HK-2 (cell line): Measurements from ENCODE around the gene ASIP.
"Not testable (repeated sequence)": the region's sequence is repeated elsewhere in the genome, so short reads cannot be mapped to it uniquely, and the experiment has no call there.

Experiments
- DNase-seq: peaks from one replicate; pipeline ENCODE4 v3.0.0-alpha.2; 2018; ENCODE audit not compliant: unreplicated experiment

Gene ASIP

GRCh38 chr20:34285450-34285849, 44.2 kb downstream of the ASIP start:
- no peak for DNase-seq

GRCh38 chr20:34287500-34287899, 46.3 kb downstream of the ASIP start:
- not testable (repeated sequence) for DNase-seq

DNA sequence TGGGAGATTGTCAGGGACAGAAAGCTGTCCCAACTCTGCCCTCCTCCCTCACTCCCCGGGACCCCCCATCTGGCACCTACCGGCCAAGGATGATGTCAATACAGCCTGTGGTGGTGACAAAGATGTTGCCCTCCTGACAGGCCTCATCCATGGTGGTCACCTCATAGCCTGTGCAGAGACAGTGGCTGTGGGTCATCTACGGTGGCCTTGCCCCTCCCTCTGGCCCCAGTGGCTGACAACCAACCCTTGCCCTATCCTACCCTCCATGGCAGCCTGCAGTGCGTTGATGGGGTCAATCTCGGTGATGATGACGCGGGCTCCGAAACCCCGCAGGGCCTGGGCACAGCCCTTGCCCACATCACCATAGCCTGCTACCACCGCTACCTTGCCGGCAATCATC, 49.2 kb downstream of the ASIP start:
- no peak for DNase-seq

- DNase-seq, result no peak
These were observed 51.3 kb downstream of the ASIP start for GRCh38 chr20:34292496-34292895.

GRCh38 chr20:34293119-34293518, 51.9 kb downstream of the ASIP start:
- no peak for DNase-seq

DNA sequence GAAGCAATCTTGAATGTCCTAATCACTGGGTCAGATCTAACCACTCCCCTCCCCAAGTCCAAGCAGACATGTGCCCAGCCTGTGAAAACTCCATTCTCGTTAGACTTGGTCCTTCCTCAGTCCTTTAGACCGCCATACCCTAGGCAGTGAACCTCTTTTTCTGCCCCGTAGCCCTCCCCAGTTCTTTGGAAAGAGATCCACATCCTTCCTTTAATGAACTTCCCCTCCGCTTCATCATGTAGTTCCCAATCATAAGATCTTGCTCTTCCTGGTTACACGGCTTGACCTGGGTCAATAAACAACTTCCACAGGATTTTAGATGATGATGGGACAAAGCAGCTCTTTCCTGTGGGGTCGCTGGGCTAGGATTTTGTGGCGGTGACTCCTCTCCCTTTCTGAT, 52.4 kb downstream of the ASIP start:
- DNase-seq, result no peak

DNA sequence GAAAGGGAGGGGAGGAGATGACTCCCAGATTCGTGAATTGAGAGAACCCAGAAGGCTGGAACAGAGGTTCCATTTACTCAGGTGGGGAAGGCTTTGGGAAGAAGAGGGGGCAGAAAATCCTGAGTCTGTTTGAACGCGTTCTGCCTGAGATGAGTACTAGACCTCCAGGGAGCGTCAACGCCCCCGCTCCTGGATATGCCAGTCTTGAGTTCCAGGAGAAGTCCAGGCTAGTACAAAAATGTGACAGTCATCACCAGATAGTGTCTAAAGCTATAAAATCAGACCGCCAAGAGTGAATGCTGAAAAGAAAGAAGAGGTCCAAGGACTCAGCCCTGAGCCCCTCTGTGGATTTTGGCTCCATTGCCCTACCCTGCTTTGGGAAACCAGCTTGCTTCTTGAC, 53.3 kb downstream of the ASIP start:
- no peak for DNase-seq

DNA sequence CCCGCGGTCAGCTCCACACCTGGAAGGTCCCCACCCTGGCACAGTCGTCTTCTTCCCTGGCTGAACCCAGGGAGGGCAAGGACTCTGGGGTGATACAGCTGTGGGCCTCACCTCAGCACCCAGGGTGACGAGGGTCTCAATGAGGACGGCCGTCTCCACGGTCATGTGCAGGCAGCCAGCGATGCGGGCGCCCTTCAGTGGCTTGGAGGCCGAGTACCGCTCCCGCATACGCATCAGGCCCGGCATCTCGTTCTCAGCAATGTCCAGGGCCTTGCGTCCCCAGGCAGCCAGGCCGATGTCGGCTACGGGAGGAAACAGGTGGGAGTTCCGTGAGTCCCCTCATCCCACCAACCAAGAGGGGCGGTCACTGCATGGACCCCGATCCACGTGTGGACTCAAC, 54.1 kb downstream of the ASIP start:
- DNase-seq, result no peak

DNA sequence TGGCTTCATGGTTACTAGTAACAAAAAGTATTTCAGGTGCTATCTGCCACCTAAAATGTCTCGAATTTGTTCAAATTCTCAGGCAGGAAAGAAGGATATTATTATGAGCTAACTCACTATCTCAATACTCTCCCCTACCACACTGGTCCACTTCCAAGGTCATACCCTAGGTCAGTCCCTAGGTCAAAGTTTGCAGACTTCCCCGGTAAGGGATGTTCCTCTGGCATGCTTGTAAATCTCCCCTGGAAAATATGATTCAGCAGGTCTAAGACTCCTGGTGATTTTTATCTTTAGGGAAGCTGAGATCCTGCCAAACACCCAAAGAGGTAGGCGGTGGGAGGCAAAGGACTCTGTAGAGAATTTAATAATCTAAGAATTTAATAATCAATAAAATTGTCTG, 55.2 kb downstream of the ASIP start:
- no peak for DNase-seq

DNA sequence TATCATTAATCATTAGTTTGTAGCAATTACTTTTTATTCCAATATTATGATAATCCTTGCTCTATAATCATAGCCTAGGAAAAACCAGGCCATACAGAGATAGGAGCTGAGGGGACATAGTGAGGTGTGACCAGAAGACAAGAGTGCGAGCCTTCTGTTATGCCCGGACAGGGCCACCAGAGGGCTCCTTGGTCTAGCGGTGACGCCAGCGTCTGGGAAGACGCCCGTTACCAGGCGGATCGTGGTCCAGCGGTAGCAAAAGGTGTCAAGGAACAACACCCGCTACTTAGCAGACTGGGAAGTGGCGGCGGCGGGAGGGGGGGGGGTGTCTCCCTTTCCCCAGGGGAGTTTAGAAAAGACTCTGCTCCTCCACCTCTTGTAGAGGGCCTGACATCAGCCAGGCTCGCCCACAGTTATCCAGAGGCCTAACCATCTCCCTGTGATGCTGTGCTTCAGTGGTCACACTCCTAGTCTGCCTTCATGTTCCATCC, 57.1 kb downstream of the ASIP start:
- not testable (repeated sequence) for DNase-seq

DNA sequence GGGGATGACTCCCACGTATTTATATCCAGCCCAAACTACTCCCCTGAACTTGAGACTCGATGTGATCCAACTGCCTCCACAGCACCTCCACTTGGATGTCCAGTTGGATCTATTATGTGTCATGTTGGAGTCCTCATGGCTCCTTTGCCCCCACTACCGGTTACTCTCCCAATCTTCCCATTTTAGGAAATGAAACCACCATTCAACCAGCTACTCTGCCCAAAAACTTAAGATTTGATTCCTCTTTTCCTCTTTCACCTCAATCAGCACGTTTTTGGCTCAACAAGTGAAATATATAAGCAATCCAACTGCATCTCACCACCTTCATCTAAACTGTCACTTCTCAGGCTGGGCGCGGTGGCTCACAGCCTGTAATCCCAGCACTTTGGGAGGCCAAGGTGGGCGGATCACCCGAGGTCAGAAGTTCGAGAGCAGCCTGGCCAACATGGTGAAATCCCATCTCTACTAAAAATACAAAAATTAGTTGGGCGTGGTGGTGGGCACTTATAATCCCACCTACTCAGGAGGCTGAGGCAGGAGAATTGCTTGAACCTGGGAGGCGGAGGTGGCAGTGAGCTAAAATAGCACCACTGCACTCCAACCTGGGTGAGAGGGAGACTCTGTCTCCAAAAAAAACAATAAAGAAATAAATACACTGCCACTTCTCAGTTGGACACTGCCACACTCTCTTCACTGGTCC, 58.5 kb downstream of the ASIP start:
- DNase-seq, result no peak

DNA sequence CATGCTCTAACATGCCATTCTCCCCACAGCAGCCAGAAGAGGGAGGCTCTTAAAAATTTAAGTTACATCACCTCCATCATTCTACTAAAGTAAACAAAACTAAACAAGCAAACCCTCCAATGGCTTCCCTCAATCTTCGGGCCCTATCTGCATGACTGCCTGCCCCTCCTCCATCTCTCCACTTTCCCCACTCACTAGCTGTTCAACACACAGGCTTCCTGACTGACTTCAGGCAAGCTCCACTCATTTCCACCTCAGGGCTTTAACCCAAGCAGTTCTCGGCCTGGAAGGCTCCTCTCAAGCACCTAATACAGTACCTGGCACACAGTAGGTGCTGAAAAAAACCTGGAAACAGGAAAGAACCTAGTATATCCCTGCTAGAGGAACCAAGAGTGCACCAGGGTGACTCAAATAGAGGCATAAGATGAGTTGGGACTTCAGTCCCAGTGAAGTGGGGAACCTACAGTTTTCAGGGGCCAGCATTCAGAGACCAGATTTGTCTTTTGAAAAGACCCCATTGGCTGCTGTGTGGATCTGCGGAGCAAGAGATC, 59.1 kb downstream of the ASIP start:
- no peak for DNase-seq

GRCh38 chr20:34300809-34301586, 59.8 kb downstream of the ASIP start:
- DNase-seq, result no peak

GRCh38 chr20:34301587-34302311, 60.5 kb downstream of the ASIP start:
- DNase-seq, result no peak

- no peak for DNase-seq
These were observed 61.1 kb downstream of the ASIP start for GRCh38 chr20:34302312-34302722.

DNA sequence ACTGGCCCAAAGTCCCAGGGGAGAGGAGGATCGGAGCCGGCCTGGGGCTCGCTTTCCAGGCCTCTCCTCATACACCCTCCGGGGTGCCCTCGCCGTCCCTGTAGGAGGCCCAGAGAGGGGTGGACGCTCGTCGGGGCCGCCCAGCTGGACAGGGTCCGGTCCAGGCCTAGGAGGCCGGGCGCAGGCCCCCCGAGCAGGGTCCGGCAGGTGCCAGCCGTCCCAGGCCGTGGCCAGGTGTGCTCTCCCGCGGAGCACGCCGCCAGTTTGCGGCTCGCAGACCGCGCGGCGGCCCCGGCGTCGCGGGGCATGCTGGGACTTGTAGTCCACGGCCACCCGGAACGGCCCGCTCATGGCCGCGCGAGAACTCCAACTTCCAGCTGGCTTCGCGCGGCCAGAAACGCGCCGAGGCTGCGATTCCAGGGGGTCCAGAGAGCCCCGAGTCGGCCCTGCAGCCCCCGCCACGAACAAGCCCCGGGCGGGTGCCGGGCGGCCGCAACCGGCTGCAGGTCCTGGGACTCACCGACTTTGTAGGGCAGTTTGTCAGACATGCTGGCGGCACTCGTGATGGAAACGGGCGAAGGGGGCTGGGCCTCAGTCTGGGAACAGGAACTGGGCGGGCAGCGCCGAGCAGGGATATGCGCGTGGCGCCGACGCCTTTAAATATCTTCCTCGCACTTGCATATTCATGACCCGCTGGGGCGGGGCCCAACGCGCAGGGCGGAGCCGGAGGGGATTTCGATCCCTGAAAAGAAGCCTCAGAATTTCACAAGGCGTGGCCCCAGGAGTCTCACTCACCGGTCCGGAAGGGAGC, 61.7 kb downstream of the ASIP start, which contains the start of gene AHCY:
Gene AHCY, minus strand, starts transcription at position 633 of the 811 bp plus-strand sequence. Its CDS starts 85 bp downstream, at position 548.
- DNase-seq, result peak; percentile 99

DNA sequence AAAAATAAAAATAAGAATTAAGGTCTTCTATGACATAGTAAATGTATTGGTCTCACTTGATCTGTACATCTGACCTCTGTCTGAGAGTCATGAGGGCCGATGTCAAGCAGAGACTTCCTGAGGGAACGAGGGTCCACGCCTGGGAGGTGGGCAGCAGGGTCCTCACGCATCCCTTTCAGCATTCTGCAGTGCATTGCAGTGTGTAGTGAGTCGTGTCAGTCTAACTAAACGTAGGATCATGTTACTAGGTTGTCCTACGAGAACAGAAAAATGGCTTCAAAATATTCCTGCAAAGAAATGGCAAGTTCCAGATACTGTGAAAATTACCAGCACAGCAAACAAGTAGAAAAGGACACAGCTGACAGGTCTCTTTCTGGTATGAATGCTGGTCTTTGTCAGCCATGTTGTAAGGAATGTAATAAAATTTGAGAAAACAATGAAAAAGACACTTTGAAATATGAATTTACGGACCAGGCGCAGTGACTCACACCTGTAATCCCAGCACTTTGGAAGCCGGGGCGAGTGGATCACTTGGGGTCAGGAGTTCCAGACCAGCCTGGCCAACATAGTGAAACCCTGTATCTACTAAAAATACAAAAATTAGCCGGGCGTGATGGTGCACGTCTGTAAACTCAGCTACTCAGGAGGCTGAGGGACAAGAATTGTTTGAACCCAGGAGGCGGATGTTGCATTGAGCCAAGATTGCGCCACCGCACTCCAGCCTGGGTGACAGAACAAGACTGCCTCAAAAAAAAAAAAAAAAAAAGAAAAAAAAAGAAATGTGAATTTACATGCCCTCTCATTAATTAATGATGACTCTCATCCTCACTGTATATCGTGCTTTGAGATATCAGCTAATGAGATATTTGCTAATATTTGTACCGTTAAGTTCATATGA, 64.4 kb downstream of the ASIP start:
- DNase-seq, result no peak

DNA sequence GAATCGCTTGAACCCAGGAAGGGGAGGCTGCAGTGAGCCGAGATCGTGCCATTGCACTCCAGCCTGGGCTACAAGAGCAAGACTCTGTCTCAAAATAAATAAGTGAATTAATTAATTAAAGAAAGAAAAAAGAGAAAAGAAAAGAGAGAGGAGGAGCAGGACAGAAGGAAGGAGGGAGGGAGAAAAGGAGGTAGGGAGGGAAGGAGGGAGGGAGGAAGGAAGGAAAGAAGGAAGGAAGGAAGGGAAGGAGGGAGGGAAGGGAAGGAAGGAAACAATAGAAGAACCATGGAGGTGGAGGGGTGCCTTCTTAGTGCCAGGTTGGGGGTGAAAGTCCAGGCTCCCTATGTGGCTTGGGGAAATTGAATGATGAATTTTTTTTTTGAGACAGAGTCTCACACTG, 68.5 kb downstream of the ASIP start:
- no peak for DNase-seq

GRCh38 chr20:34310481-34311117, 69.4 kb downstream of the ASIP start:
- no peak for DNase-seq
